GM18858 (cell line): ENCODE measurements around the gene USP54.
A peak's percentile ranks its signal among the peaks of the same experiment; 100 is the strongest.

ENCODE experiments used
- ATAC-seq: cut with Tn5 transposase; IDR thresholded peaks from one replicate; pipeline ENCODE4 v1.9.1; 2021; ENCODE audit not compliant: unreplicated experiment

The USP54 gene

GRCh38 chr10:73537288-73537687 is 53.9 kb downstream of the USP54 start:
- ATAC-seq: no peak

- no peak for ATAC-seq
These were observed 56.3 kb downstream of the USP54 start for GRCh38 chr10:73534857-73535256.

DNA sequence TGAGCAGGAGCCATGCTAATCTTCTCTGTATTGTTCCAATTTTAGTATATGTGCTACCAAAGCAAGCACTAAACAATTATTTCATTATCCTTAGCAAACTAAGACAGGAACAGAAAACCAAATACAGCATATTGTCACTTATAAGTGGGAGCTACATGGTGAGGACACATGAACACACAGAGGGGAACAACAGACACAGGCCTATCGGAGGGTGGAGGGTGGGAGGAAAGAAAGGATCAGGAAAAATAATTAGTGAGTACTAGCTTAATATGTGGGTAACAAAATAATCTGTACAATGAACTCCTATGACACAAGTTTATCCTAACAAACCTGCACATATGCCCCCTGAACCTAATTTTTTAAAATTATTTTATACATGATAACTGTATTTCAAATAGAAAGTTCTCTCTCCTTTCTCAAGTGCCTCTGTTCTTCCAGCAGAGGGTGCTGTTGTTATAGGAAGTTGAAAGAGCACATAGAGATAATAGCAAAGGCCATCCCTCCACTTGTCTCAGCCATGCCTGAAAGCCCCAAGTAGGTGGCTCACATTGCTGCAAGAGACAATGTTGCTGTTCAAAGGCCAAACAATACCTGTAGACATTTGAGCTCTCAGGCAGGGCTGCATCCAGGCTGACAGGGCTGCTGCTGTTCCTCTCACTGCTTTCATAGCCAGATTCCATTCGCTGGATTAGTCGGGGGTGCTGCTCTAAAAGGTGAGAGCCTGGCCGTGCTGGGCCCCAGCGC is 61.9 kb downstream of the USP54 start:
- no peak for ATAC-seq

DNA sequence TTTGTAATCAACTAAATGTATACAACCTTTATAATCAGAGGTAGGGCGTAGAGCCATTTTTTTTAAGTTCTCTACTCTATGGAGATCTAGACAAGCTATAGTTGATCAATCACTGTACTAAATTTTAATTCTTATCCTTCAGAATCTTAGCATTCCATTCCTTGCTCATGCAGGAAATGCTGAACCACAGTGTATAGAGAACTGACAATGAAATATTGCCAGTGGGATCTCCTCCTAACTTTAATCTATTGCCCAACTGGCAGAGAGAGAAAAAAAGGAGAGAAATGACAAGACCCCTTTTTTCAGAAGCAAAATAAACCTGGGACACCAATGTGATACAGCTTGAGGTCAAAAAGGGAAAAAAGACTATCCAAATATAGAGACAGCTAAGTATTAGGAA is 68.9 kb downstream of the USP54 start:
- no peak for ATAC-seq

- no peak for ATAC-seq
These were observed 71.8 kb downstream of the USP54 start for GRCh38 chr10:73519336-73519735.

DNA sequence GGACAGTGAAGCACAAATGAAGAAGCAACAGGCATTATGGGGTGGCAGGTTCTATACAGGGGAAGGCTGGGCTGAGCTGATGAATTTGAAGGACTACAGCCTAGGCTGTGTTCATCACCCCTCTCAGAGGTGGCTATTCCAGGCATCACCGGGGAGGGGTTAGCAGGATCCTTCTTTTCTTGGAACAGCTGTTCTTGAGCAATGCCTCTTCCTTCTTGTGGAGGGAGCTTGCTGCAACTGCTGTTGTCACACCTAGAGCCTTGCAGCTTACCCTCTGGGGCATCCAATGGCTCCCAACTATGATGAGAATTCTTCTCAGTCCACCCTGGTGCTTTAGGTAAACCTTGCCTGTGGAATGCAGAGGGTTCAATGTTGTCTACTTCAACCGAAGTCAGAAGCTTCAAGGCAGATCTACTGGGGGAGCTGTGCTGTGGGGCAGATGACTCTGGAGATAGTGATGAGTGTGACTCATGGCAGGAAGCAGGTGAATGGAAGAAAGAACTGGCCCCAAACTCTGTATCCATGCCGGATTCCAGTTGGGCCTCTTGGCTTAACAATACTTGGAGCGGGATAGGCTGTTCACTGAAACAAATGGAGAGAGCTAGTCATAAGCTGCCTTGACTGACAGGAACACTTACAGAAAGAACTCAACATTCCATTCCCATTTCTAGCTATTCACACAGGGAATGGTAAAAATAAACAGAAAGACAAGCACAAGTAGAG is 73.8 kb downstream of the USP54 start:
- ATAC-seq: no peak

DNA sequence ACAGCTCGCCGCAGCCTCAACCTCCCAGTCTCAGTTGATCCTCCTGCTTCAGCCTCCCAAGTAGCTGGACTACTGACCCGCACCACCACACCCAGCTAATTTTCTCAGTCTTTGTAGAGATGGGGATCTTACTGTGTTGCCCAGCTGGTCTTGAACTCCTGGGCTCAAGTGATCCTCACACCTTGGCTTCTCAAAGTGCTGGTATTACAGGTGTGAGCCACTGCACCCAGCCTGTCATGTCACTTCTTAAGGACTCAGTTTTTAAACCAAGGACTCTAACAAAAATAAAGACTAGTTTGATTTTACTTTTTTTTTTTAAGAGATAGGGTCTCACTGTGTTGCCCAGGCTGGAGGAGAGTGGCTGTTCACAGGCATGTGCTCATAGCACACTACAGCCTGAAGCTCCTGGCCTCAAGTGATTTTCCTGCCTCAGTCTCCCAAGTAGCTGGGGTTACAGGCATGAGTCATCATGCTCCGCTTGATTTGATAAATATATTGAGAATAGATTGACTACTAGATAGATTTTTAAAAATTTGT is 78.9 kb downstream of the USP54 start:
- ATAC-seq: no peak

DNA sequence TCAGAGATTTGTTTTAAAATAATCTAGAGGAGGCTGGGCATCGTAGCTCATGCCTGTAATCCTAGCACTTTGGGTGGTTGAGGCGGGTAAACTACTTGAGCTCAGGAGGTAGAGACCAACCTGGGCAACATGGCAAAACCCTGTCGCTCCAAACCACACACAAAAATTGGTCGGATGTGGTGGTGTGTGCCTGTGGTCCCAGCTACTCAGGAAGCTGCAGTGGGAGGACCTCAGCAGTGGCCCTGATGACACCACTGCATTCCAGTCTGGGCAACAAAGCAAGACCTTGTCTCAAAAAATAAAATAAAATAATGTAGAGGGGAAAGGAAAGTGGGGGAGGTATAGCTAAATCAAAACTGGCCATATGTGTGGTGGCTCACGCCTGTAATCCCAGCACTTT is 81.4 kb downstream of the USP54 start:
- ATAC-seq: no peak

DNA sequence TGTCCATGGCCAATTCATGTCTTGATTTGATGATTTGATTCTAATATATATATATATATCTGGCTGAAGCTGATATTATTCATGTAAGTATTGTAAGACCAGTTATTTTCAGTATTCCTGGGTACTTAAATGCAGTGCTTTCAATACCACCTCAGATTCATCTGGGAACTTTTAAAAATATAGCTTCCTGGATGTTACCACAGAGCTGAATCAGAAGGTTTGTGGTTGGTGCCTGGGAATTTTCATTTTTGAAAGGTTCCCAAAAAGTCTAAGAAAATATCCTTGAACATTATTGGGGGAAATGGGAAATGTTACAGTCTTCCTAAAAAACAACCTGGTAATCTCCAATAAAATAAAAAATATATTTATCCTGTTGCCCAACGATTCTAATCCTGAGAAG is 84.7 kb downstream of the USP54 start:
- no peak for ATAC-seq

- no peak for ATAC-seq
These were observed 85.1 kb downstream of the USP54 start for GRCh38 chr10:73506074-73506473.

GRCh38 chr10:73503037-73503436 is 88.1 kb downstream of the USP54 start:
- no peak for ATAC-seq

- no peak for ATAC-seq
These were observed 89.5 kb downstream of the USP54 start for GRCh38 chr10:73501651-73502050.

DNA sequence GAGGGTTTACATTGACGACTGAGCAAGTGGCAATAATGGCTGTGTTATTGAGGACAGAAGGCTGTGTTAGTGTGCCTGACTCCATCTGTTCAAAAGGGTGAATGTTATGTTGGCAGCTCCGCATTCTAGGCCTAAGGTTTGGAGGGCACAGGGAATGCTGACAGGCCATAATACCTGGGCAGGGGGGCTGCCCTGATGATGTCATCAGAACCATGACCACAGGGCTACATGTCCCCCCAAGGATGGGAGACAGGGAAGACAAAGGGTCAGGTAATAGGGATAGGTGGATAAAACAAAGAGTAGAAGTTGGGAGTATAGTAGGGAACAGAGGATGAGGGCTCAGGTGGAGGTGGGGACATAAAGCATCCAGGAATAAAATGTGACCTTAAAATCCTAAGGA is 93.5 kb downstream of the USP54 start:
- ATAC-seq: no peak

GRCh38 chr10:73495884-73496674 is 95.1 kb downstream of the USP54 start, which contains the start of gene PPP3CB:
Gene PPP3CB (minus strand): TSS chr10:73496024. CDS start chr10:73495889, 135 bp downstream.
- ATAC-seq: peak; percentile 32

DNA sequence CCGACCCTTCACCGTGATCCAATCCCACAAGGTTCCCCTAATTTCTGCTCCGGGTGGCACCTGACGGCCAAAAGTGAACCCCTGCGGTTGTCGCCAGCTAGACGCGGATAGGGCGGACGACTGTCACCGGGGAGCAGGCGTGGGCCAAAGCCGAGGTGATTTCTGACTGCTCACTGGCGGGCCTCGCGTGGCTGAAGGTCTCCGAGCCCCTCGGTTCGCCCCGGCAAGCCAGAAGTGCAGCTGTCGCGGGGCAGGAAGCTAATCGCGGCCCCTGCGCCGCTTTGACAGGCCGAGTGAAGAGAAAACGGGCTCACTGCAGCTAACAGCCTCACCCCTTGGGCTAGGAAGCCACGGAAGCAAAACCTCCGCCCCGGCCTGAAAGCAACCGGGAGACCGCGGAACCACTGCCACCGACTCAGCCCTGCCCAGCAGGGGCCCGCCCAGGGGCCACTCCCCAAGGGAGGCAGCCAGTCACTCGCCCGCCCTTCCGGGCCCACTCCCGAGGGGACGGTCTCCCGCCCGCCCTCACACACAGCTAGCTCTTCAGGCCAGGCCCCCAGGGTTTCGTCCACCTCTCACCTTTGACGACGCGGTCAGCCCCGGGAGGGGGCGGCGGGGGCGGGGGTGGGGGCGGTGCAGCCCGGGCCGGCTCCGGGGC is 95.8 kb downstream of the USP54 start:
- peak; percentile 81 for ATAC-seq

GRCh38 chr10:73494877-73495225 is 96.3 kb downstream of the USP54 start:
- ATAC-seq: no peak

DNA sequence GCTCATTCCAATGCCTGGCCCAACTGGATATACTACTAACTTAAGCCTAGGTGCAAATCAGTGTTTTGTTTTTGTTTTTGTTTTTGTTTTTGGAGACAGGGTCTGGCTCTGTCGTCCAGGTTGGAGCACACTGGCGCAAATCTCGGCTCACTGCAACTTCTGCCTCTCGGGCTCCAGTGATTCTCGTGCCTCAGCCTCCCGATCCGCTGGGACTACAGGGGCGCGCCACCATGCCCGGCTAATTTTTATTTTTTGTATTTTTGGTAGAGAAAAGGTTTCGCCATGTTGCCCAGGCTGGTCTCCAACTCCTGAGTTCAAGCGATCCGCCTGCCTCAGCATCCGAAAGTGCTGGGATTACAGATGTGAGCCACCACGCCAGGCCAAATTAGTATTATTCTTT is 96.9 kb downstream of the USP54 start:
- ATAC-seq: no peak

- ATAC-seq: no peak
These were observed 97.4 kb downstream of the USP54 start for GRCh38 chr10:73493781-73494180.

GRCh38 chr10:73486601-73487000 is 104.5 kb downstream of the USP54 start:
- ATAC-seq: no peak

- no peak for ATAC-seq
These were observed 105.8 kb downstream of the USP54 start for GRCh38 chr10:73485320-73485719.

DNA sequence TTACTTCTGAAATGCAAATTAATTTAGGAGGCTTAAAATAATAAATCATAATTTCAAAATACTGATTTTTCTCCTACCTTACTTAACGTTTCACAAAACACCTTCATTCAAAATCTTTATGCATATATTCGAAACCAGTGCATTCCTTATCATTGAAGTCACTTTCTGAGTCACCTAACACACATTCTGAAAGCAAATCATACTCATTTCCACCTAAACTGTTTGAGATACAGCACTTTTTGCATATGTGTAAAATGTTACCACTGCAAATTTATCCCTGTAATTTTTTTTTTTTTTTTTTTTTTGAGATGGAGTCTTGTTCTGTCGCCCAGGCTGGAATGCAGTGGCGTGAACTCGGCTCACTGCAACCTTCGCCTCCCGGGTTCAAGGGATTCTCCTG is 111.0 kb downstream of the USP54 start:
- ATAC-seq: no peak
